SK-N-MC (cell line): ENCODE results near the gene PISD.

Experiments
- EZH2 ChIP-seq: fragments of 200-600 bp; sonication (generic); IDR thresholded peaks from one replicate; pipeline ENCODE4 v1.6.1; 2017; ENCODE audit warnings: antibody characterized with exemption
- POLR2AphosphoS5 ChIP-seq: IDR thresholded peaks from 2 replicates; pipeline ENCODE4 v1.6.1; 2012; ENCODE audit warnings: mild to moderate bottlenecking, low read depth, low read length, borderline replicate concordance

DNA sequence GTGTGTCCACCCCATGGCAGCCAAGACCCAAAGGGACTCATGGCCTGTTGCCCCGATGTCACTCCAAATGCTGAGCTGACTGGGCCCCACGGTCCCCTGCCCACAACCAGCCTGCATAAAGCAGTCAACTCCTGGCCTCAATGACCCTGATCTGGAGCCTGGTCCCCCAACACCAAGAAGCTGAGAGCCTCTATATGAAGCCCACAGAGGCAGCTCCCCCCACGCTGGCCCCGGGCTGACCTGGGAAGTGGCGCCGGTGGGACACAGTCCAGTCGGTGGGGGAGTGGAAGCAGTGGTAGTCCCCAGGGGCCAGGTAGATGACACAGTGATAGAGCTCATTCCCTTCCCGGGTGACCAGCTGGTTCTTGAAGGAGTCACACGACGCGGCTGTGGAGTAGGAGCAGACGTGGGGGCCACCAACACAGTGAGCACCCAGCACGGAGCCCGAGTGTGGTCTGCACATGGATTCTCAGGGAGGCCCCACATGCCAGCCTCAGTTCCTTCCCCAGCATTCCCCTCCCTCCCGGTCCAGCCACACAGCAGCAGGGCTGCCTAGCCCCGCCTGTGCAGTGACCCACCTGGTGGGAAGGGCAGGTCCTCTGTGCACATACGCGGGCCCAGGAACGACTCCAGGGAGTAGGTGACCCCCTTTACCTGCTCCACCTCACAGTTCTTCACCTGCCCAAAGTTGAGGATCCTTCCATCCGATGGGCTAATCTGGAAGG, 41.1 kb downstream of the PISD start:
- TF ChIP-seq EZH2 (no peak), POLR2AphosphoS5 (no peak)
